ENCODE data around the gene CALD1.

DNA sequence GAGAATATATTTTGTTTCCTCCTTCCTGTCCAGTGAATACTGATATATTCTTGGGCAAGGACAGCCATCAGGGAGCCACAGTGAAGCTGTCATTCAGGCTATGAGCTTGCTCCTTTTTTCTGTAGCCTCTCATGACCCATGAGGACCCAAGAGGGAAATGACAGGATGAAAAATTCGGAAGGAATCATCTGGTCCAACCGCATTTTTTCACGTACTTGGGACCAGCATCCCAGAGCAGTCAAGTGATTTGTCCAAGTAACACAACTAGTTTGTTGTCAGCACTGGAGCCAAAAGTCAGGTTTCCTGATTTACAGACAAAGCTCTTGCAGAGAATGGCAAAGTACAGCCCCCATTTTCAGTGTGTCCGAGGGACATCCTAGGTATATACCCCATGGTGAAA is 159.7 kb downstream of the CALD1 start:
- TF ChIP-seq NFE2L1 (CRISPR knock-in tag; IDR thresholded peaks at IDR 0.05) = no peak
- no peak for TF ChIP-seq SP1 (CRISPR knock-in tag; conservative IDR thresholded peaks at IDR 0.05)
- no peak for TF ChIP-seq FOXK1 (CRISPR knock-in tag; IDR thresholded peaks at IDR 0.05)

All from WTC11 (cell line).